ENCODE results near the gene FOXD1. TPM values are rescaled to one million over a fixed set of nuclear protein-coding genes. Genes with fewer than 3 reads are reported as not detected.

The FOXD1 gene
- total and polyA plus RNA-seq, 2 donors (not counting 3 experiments of a cell fraction or from before 2014, with no cell fraction given), result 0.06 to 0.20 TPM

- FAIRE-seq (no peak), DNase-seq (ENCODE audit: low read depth, low spot score) (no peak)
- H3K27me3 ChIP-seq (ENCODE audit: control insufficient read depth in 2 of 2, insufficient read depth in 2 of 2, low read length in 2 of 2), result peaks cover 73 to 92% of the 10 kb centered on the region in 2 experiments
- dilution Hi-C loops (cut with MboI; ENCODE audit: extremely low pct_ligation_motif_present, low sequenced_read_pairs) (no loop called here), intact Hi-C loops (cut with micrococcal nuclease) (no loop called here)
- no peaks in the 10 kb centered on the region for H3K9me1 ChIP-seq (replicated peaks; ENCODE audit: control insufficient read depth, extremely low read depth, insufficient read depth, low read length)
- TF ChIP-seq MYC (IDR thresholded peaks at IDR 0.05; ENCODE audit: low read depth, low read length) (no peak), FOS (IDR thresholded peaks at IDR 0.05; ENCODE audit: borderline replicate concordance, insufficient read depth, low read length) (no peak), JUN (IDR thresholded peaks at IDR 0.05; ENCODE audit: borderline replicate concordance, insufficient read depth, insufficient read length, low read depth) (no peak)
- BruUV-seq (replicated peaks), result no TSS peak
- H3K4me1 ChIP-seq (ENCODE audit: control insufficient read depth, extremely low read depth, insufficient read depth, low read length), result no peaks in the 10 kb centered on the region
- H3K4me2 ChIP-seq (ENCODE audit: insufficient read depth, low read length), result no peak overlapping the region
- H3K9me3 ChIP-seq (replicated peaks; ENCODE audit: control insufficient read depth, insufficient read depth, low read length), result no peaks in the 10 kb centered on the region
- no peak overlapping the region for H3K27ac ChIP-seq (ENCODE audit: insufficient read depth, low read depth, low read length)
- POLR2A ChIA-PET, result no interaction called here
- H3K9ac ChIP-seq (replicated peaks; ENCODE audit: extremely low read depth, insufficient read depth, low read length), result no peak overlapping the region
- H4K20me1 ChIP-seq (replicated peaks; ENCODE audit: control insufficient read depth, extremely low read depth, insufficient read depth, low read length), result no peaks in the 10 kb centered on the region
- no peak overlapping the region for H2AFZ ChIP-seq (ENCODE audit: low read depth, low read length)
- no peaks in the 10 kb centered on the region for H3K79me2 ChIP-seq (ENCODE audit: control insufficient read depth, insufficient read depth, low read length)
- H3K4me3 ChIP-seq (replicated peaks in 1 of 3; ENCODE audit: insufficient read depth in 1 of 3, low read depth in 1 of 3, low read length in 3 of 3), result no peak overlapping the region
- no peaks in the 10 kb centered on the region for H3K36me3 ChIP-seq (ENCODE audit: control insufficient read depth in 2 of 2, extremely low read depth in 1 of 2, insufficient read depth in 2 of 2, low read length in 2 of 2)
- CTCF ChIA-PET, result interaction anchor here (1.0 to 1.6 kb wide), 2 partner anchors 20 to 23 kb away, joined by 4 read pairs; no protein-coding TSS in a partner anchor
Observed at GRCh38 chr5:73431204-73431851, 17.2 kb downstream of the FOXD1 start.

- Histone ChIP-seq H3K4me2 (ENCODE audit: insufficient read depth, low read length) (no peak overlapping the region), H3K36me3 (ENCODE audit: control insufficient read depth in 2 of 2, extremely low read depth in 1 of 2, insufficient read depth in 2 of 2, low read length in 2 of 2) (no peaks in the 10 kb centered on the region), H3K27ac (ENCODE audit: insufficient read depth, low read depth, low read length) (no peak overlapping the region), H3K27me3 (ENCODE audit: control insufficient read depth in 2 of 2, insufficient read depth in 2 of 2, low read length in 2 of 2) (peaks cover 60 to 91% of the 10 kb centered on the region in 2 experiments), H2AFZ (ENCODE audit: low read depth, low read length) (no peak overlapping the region), H3K4me3 (replicated peaks in 1 of 3; ENCODE audit: insufficient read depth in 1 of 3, low read depth in 1 of 3, low read length in 3 of 3) (no peak overlapping the region), H3K4me1 (ENCODE audit: control insufficient read depth, extremely low read depth, insufficient read depth, low read length) (no peaks in the 10 kb centered on the region), H3K79me2 (ENCODE audit: control insufficient read depth, insufficient read depth, low read length) (no peaks in the 10 kb centered on the region), H3K9me1 (replicated peaks; ENCODE audit: control insufficient read depth, extremely low read depth, insufficient read depth, low read length) (no peaks in the 10 kb centered on the region), H3K9me3 (replicated peaks; ENCODE audit: control insufficient read depth, insufficient read depth, low read length) (no peaks in the 10 kb centered on the region), H3K9ac (replicated peaks; ENCODE audit: extremely low read depth, insufficient read depth, low read length) (no peak overlapping the region), H4K20me1 (replicated peaks; ENCODE audit: control insufficient read depth, extremely low read depth, insufficient read depth, low read length) (no peaks in the 10 kb centered on the region)
- CTCF ChIA-PET, result interaction anchor here (1.0 to 1.8 kb wide), 2 partner anchors 11 to 211 kb away, joined by 3 to 4 read pairs; no protein-coding TSS in a partner anchor
- intact Hi-C loops (cut with micrococcal nuclease) (no loop called here), dilution Hi-C loops (cut with MboI; ENCODE audit: extremely low pct_ligation_motif_present, low sequenced_read_pairs) (no loop called here)
- no peak for DNase-seq (ENCODE audit: low read depth, low spot score)
- BruUV-seq (replicated peaks), result no TSS peak
- POLR2A ChIA-PET, result no interaction called here
- no peak for TF ChIP-seq EZH2 (IDR thresholded peaks at IDR 0.05; ENCODE audit: borderline replicate concordance, low read depth, low read length, severe bottlenecking)
- no peak for TF ChIP-seq FOS (IDR thresholded peaks at IDR 0.05; ENCODE audit: borderline replicate concordance, insufficient read depth, low read length)
- TF ChIP-seq, protein P1, sequence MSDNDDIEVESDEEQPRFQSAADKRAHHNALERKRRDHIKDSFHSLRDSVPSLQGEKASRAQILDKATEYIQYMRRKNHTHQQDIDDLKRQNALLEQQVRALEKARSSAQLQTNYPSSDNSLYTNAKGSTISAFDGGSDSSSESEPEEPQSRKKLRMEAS (IDR thresholded peaks at IDR 0.05; ENCODE audit: insufficient read depth, insufficient read length), result no peak
- TF ChIP-seq, protein P2, sequence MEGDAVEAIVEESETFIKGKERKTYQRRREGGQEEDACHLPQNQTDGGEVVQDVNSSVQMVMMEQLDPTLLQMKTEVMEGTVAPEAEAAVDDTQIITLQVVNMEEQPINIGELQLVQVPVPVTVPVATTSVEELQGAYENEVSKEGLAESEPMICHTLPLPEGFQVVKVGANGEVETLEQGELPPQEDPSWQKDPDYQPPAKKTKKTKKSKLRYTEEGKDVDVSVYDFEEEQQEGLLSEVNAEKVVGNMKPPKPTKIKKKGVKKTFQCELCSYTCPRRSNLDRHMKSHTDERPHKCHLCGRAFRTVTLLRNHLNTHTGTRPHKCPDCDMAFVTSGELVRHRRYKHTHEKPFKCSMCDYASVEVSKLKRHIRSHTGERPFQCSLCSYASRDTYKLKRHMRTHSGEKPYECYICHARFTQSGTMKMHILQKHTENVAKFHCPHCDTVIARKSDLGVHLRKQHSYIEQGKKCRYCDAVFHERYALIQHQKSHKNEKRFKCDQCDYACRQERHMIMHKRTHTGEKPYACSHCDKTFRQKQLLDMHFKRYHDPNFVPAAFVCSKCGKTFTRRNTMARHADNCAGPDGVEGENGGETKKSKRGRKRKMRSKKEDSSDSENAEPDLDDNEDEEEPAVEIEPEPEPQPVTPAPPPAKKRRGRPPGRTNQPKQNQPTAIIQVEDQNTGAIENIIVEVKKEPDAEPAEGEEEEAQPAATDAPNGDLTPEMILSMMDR (IDR thresholded peaks at IDR 0.05; ENCODE audit: extremely low read depth in 1 of 2, insufficient read depth in 1 of 2, low read depth in 1 of 2, low read length in 2 of 2), result no peak
- TF ChIP-seq JUN (IDR thresholded peaks at IDR 0.05; ENCODE audit: borderline replicate concordance, insufficient read depth, insufficient read length, low read depth), result no peak
- no peak for TF ChIP-seq POLR2AphosphoS5 (IDR thresholded peaks at IDR 0.05; ENCODE audit: insufficient read depth, low read depth, low read length)
- TF ChIP-seq GATA2 (IDR thresholded peaks at IDR 0.05; ENCODE audit: insufficient read depth, insufficient read length, low read depth, low read length), result no peak
- no peak for TF ChIP-seq MYC (IDR thresholded peaks at IDR 0.05; ENCODE audit: low read depth, low read length)
- no peak for TF ChIP-seq POLR2A (IDR thresholded peaks at IDR 0.05; ENCODE audit: low read depth, low read length)
- FAIRE-seq, result no peak
Observed at GRCh38 chr5:73426034-73426433, 22.5 kb downstream of the FOXD1 start.
